HG03064 (cell line): ENCODE results near the gene TIAM2.
A peak's percentile ranks its signal among the peaks of the same experiment; 100 is the strongest.

Source experiments
- ATAC-seq: cut with Tn5 transposase; IDR thresholded peaks from one replicate; pipeline ENCODE4 v1.9.1; 2021; ENCODE audit warnings: low read depth; ENCODE audit not compliant: unreplicated experiment

Gene TIAM2

DNA sequence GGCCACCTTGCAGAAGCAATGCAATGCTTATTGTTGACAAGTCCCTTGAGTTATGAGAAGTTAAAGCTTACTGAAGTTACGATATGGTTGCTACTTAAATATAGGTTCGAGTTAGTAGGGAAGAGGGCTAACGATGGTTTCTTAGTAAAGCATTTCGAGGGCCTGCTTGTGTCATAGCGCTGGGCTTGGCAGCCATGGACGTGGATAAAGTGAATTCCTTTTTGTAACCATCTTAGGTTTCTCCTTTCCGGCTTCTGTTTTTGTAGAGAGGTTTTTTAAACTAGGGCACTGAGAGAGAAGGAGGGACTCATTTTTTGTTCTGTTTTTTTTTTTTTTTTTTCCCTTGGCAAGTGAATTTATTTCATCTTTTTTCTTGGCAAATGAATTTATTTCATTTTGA, 27.6 kb downstream of the TIAM2 start:
- ATAC-seq = no peak

DNA sequence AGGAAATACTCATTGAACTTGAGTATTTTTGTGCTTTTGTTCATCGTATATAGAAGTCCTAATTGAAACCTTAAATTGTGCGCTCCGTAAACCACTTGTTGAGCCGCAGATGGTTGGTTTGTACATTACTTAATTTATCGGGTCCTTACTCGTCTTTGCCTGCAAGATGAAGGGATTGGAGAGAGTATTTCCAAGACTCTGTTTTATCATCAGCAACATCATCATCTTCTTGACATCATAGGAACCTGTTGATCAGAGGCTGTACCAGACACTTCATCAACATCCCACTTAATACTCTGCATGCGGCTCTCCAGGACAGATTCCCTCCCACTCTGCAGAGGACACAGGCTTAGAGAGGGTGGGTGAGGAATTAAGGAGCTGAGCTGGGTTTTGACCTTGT, 28.6 kb downstream of the TIAM2 start:
- ATAC-seq = no peak

DNA sequence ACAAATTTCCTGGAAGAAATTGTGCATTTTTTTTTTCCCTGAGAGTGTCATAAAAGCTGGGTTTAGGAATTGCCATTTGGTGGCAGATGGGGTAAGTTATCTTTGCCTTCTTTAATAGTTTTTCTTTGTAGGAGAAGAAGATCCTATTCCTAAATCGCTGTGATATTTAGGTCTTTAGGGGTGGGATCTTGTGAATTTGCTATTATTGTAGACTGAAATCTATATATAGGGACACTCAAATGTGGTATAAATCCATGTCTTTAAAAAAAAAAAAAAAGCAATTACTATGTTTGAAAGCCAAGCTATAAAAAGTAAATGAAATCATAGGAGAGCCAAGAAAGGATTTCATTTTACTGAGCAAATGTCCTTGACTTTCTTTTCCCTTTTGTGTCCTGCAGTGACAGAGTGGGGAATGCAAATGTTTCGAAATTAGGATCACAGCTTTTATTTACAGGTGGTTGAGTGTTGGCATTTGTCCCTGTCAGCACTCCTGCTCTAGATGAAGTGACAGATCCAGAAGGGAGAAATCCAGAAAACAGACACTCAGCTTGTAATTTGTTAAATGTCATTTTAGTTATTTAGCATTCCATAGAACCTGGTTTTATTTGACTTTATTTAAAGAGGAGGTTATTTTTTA, 29.4 kb downstream of the TIAM2 start:
- ATAC-seq = no peak

DNA sequence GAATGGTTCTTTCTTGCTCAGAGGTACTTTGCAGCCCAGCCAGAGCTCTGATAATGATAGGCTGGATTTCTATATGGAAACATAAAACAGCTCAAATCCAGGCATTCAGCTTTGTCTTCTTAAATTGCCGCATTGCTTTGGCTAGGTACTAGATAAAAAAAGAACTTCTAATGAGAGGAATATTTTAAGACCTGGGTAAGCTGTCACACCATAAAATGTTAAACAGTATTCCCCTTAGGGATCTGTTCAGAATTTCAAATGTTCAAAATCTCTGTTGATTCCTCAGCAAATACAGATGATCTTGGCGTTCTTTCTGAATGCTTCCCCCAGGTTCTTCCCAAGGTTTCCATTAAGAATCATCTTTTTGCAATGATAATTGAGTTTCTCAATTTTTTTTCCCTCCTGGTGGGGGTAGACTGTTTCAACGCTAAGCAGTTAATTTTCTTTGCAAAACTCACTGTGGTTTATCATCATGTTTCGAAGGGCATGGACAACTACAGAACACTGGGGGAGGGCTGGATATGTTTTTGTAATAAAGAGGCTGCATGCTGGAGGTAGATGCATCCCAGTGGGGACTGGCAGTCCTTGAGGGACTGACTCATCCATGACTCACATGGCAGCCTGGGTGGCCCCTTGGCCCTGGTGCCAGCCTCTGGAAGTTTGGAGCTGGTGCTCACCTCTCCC, 31.0 kb downstream of the TIAM2 start:
- ATAC-seq = no peak

DNA sequence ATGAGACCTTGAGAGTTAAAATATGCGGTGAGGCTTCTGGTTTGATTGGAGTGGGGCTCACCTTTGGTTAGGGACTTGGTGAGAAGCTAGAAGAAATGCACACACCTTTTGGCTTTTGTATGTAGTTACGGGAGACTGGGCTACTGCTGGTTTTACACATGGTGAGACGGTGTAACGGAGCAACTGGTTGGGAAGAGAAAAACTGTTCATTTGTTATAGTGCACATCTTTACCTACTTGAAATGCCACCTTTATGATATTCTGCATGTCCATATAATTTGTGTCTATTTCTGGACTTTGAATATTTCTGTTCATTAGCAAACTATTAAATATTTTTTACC, 31.6 kb downstream of the TIAM2 start:
- ATAC-seq = no peak

DNA sequence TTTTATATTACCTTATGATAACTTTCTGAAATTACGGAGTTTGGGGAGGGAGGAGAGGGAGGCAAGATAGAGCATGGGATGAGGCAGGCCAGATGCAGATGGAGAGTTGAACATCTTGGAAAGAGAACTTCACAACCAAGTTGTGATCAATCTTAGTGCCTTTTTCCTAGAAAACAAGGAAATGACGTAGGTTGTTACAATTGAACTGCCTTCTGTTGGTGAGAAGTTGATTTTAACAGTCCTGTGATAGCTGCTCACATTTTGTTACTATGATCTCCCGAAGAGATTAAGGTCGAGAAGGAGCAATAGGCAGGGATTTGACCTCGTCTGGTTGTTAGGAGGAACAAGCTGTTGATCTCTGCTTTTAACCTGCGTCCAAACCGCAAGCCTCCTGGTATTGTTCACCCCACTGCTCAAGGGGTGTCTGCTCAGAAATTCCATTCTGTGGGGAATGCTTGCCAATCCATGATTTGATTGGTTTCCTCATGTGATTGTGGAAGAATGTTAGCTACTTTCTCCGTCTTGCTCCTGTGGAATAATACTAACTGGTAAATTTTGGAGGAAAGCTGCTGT, 35.1 kb downstream of the TIAM2 start:
- ATAC-seq = no peak

DNA sequence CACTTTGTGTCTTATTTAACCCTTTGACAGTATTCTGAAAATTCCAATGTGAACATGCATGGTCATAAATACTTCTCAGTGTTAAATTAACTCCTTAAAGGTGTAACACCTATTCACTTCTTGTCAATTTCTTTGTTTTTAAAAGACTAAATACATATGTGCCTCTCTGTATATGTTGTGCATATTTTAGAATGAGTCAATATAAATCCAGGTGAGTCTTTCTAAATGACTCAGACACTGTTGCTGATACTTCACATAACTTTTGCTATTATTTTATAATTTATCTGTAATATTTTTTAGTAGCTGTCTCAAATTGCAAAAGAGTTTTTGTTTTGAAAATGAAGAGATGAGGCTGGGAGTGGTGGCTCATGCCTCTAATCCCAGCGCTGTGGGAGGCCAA, 36.0 kb downstream of the TIAM2 start:
- no peak for ATAC-seq

DNA sequence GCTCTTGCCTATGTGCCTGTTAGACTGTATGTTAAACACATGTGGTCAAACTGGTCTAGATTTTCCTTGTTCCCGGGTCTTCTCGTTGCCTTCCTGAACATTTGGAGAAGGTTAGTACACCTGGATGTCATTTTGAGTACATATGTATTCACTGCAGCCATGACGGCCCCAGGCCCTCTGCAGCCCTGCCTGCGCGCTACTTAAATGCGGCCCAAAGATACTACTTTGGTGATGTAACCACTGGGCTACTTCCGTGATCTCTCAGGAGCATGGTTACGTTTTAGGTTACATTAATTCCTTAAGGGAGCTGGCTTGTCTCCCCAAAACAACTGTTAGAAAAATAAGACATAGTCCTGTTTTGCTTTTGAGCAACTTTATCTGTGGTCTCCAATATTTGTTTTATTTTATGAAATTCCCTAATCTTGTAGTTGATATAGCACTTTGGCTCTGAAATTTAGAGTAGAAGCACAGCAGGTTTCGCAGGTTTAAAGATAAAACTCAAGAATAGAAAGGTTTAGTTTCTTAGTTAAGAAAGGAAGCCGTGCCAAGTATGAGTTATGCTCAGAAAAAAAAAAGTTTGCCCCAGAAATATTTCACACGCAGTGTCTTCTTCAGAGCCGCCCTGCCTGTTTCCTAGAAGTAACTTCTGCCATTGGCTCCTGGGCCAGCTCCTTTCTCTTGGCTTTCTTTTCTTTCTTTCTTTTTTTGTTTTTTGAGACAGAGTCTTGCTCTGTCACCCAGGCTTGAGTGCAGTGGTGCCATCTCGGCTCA, 38.1 kb downstream of the TIAM2 start:
- ATAC-seq = no peak

DNA sequence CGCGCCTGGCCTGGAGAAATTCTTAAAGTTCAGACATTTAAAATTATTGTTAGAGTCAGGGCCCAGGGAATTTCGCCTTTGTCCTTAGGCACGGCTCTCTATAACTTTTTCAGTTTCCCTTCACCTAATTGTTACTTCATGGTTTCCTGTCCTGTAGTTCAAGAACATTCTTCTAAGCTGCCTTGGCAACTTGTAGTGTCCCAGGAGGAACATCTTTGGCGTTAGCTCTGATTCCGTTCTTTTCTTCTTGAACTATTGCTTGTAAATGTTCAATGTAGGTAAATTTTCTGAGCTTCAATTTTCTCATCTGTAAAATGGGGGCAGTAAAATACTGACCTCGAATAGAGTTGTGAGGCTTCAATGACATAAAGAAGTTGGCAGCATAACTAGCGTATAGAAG, 41.8 kb downstream of the TIAM2 start:
- no peak for ATAC-seq

DNA sequence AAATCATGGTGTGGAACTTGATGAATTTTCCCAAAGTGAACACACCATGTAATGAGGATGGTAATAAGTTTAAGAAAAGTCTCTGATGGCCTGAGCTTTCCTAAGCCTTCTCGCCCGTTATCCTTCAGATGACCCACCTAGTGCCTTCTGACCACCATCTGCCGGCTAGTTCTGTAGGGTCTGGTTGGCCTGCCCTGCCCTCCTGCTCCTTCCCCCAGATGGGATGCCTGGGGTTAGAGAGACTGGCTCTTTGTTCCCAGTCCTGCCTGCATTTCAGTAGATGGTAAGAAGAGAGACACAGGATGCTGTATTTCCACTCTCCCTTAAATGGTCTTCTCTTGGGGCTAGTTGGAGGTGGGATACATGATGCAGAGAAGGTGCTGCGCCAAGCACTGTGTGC, 43.0 kb downstream of the TIAM2 start:
- ATAC-seq = no peak

DNA sequence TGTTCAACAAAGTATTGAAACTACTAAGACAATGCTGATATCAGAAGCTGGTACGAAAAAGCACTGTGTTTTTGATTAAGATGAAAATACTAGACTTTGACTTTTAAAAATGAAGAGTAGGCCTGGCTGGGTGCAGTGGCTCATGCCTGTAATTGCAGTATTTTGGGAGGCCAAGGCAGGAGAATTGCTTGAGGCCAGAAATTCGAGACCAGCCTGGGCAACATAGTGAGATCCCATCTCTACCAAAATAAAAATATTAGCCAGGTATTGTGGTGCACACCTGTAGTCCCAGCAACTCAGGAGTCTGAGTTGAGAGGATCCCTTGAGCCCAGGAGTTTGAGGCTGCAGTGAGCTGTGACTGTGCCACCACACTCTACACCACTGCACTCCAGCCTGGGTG, 43.4 kb downstream of the TIAM2 start:
- ATAC-seq = no peak

DNA sequence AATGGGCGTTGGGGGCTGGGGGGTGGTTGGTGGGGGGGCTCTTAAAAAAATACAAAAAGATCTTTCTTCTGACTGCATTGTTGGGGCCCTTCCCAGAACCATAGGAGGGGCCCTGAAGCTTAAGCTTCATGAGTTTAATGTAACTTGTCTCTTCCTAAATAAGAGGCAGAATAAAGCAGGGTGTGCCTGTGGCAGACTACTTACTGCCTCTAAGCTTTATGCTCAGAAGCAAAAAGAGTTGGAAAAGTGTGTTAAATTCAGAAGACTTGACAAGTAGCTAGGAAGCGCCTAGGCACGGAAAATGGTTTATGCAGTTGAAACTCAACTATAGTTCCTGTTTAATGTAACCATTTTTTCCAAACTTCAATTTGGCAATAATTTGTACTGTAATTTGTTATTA, 44.5 kb downstream of the TIAM2 start:
- no peak for ATAC-seq

DNA sequence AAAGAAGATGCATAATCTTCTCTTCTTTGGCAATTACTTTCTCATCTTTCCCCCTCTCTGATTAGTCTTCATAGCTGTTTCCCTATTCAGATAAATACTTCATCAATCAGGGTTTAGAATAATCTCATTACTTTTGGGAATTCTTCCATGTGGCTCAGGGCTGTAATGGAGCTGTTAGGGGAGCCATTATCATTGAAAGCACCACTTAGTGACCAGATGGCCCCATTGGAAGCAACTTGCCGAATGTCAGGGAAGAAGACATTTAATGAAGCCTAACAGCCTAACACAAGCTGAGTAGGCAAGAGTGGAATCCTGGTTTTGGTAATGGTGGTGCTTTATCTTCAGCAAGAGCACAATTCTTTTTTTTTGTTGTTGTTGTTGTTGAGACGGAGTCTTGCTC, 45.0 kb downstream of the TIAM2 start:
- no peak for ATAC-seq

DNA sequence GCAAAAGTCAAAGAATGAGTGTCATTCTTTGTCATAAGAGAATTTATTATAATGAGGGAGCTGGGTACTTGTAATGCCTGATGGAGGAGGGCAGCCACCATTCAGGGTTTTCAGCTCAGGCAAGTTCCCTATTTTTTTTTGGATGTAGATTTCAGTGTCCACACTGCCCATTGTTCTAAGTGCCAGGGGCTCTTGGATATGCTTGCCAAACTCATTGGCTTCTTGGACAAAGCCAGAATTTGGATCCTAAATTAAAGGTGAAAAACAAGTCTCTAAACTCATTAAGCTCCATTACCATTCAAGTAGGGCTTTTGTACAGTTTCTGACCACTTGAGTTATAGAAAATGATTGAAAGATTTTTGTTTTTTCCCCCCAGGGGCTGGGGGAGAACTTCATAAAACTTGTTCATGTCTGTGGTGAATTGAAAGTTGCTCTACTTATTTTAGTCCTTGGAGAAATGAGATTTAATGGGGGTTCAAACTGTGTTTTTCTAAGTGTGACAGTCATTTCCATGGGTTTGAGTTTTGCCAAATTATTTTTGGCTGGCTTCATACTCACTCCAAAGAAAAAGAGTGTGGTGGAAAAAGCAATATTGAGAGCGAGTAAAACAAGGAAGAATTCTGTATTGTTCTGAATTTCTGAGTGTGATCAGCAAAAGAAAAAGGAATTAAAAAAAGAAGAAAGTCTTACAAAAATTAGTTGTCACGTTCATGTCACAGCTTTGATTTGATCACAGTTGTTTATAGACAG, 46.0 kb downstream of the TIAM2 start:
- no peak for ATAC-seq

DNA sequence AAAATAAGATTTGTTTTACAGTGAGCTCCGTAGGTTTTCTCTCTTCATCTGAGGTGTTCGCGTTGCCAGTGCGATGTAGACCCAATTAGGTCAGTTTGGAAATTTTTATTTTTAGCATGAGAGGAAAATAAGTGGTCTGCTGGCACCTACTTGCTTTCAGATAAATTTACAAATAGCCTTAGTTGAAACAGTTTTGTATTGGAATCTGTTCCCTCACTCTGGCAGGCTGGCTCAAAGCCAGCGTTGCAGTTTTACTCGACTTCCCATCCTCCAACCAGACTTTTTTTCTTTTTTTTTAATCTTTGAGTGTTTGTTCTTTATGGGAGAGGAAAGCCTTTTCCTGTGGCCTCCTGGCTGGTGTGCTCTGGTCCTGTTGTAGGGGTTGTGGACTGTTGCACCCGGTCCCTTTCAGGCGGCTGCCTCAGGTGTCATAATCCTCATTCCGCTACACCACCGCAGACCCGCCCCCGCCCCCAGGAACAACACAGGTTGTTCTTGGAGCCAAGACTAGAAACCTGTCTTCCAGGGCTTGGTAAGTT, 46.7 kb downstream of the TIAM2 start:
- no peak for ATAC-seq

DNA sequence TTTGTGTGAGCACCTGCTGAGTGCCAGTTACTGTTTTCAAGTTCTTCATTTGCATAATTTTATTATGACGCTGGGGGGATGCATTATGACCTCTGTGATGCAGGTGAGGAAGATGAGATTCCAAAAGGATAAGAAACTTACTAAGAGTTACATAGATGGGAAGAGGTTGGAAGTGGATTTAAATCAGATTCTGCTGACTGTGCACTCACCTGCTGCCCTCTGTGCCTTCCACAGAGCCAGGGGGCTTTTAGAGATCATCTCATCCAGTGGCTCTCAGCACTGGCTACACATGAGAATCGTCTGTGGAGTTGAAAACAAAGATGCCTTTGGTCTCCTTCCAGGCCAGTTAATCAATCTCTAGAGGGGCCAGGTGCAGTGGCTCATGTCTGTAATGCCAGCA, 47.9 kb downstream of the TIAM2 start:
- ATAC-seq = no peak

DNA sequence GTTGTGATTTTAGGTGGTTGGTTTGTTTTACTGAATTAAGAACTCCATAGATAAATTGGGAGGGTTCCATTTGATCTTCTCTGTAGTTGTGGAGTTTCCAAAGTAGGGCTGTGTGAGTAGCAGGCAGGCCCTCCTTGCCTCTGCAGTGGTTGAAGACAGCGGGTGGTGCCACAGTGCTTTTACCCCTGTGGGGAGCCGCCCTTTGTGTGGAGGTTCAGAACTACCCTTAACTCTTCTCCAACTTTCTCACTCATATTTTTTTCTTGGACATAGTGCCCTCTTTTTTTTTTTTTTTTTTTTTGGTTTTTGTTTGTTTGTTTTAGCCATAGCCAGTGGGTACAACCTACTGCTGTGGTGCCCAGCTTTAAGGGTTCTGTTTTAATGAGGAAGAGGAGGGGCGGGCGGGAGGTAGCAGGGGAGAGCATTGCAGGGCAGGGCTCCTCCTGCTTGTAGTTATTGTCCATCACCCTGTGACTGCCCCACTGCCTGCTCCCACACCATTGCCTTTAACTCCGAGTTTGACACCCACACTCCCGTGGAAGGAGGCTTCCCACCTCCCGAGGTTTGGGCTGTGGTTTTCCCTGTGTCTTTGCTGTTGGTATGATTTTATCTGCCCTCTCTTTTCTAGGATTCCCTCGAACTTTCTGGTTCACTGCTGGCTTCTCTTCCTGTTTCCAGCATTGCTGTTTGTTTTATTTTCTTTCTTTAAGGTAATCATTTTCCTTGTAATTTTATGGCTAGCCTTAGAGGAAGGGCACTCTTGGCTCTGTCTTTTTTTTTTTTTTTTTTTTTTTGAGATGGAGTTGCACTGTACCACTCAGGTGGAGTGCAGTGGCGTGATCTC, 50.7 kb downstream of the TIAM2 start:
- no peak for ATAC-seq

DNA sequence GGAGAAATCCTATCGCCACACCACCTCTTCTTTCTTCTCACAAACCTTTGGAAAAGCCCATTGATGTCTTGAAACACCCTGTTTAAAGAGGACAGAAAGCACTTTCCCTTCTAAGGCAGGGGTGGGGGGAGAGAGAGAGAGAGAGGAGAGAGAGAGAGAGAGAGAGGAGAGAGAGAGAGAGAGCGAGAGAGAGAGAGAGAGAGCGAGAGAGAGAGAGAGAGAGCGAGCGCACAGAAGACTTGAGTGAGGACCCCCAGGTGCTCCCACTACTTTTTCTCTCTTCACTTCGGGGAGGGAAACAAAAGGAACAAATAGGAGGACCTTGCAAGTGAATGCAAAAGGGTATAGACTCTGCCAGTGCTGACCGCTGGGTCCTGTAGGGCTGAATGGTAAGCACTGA, 52.4 kb downstream of the TIAM2 start:
- no peak for ATAC-seq

DNA sequence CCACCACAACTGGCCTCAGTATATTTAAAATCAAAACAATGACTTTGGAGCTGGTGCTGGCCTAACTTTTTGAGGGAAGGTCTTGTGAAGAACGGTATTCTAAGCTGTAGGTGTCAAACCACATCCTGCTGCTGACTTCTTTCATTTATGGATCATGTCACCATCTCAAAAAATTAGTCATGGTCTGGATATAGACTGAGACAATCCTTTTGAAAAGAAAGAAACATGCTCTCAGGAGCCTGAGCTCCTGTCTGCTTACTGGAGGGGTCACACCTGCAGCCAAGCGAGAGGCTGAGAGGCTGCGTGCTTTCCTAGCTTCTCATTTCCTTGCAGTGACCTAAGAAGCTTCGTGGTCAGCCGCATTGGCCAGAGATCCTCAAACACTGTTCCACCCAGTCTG, 55.2 kb downstream of the TIAM2 start:
- ATAC-seq = peak; percentile 85
